ENCODE data around the gene THY1.

Gene THY1

DNA sequence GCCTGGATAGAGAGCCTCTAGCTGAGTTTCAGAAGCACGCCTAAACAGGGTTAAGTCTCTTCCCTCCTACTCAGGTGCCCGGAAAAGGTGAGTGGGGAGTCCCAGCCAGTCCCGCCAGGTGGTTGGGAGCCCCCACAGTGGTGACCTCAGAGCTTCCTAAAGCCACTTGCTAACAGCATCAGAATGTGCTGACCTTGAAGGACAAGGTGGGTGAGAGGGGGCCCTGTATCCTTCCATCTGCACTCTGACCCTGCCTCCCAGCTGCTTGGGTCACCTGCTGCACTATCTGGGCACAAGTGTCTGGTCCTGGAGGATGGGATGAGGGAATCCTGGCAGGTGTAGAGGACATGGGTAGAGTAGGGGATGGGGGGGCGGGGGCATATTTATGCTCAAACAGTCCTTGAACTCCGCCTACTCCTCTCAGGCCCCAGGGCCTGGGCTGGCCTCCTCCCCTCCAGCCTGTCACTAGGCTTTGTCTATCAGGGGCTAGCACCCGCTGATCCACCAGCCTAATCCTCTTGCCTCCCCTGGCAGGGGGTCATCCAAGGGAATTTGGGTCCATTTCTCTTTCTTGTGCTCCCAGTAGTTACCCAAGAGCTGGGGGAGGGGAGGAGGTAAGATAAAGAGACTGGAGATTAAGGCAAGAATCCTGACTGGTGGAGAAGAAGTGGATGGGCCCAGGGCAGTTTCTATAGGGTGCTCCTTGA lies 44.9 kb downstream of the THY1 start:
- intact Hi-C loops (cut with micrococcal nuclease), result no loop called here
- Mint-ChIP-seq H3K9me3 (no peaks in the 10 kb centered on the region), H3K27ac (no peak overlapping the region), H3K4me1 (ENCODE audit: low read depth) (no peaks in the 10 kb centered on the region), H3K4me3 (no peak overlapping the region), H3K36me3 (ENCODE audit: low read depth) (no peaks in the 10 kb centered on the region), H3K27me3 (peaks cover 23% of the 10 kb centered on the region)

DNA sequence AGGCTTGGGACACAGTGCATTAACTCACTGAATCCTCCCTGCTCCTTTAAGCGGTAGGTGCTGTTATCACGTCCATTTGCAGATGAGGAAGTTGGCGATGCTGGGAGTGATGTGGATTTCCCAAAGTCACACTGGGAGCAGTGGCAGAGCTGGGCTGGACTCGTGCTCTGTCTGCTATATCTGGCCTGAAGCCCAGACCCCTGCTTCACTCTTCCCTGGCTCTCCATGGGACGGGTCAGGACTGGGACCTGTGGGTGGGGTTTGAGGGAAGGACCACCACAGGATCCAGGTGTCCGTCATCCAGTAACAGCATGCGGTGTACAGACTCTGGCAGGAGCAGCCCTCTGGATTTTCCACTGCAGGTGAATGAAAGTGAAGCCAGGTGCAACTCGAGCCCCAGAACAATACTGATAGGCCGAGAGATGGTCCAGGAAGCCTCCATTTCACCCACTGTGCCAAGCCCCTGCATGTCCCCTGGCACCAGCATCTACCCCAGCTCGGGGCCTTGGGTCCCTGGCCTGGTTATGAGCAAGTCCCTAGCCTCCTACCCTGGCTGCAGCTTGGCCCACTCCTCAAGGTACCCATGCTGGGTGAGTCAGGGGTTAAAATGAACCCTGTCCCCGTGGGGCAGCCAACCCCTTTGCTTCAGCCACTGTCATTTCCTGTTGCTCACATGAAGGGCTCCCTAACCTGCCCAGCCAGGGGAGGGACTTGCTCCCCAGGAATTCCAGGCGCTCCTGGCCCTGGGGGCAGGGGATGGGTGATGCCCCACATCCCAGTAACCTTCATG lies 45.7 kb downstream of the THY1 start:
- no peaks in the 10 kb centered on the region for H3K4me1 Mint-ChIP-seq (ENCODE audit: low read depth)
- no peaks in the 10 kb centered on the region for H3K9me3 Mint-ChIP-seq
- no peak overlapping the region for H3K4me3 Mint-ChIP-seq
- H3K27ac Mint-ChIP-seq, result no peak overlapping the region
- peaks cover 23% of the 10 kb centered on the region for H3K27me3 Mint-ChIP-seq
- intact Hi-C loops (cut with micrococcal nuclease), result no loop called here
- no peaks in the 10 kb centered on the region for H3K36me3 Mint-ChIP-seq (ENCODE audit: low read depth)

DNA sequence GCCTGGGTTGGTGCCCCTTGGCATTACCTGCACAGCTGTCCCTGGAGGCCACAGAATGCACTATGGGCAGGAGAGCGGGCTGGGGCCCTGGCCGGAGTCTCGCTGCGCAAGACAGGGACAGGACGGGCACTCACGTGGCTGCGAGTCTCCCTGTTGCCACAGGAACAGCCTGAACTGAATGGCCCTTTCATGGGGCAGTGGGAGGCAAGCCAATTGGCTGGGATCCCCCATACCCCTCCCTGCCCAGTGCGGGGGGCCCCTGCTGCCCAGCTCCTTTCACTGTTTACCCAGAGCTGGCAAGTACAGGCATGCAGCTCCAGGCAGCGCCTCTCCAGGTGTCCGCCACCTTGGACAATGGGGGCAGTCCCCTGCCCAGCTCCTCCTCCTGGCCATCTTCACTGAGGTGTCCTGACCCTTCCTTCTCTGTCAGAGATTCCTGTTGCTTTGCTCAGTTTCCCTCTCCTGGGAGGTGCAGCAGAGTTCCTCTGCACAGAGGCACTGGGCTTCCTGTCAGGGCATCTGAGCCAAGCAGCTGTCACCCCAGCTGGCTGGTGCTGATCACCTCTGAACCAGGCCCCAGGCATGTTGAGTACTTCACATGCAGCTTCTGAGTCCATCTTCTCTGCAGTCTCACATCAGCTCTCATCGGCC lies 46.6 kb downstream of the THY1 start:
- H3K9me3 Mint-ChIP-seq, result no peaks in the 10 kb centered on the region
- intact Hi-C loops (cut with micrococcal nuclease), result no loop called here
- H3K36me3 Mint-ChIP-seq (ENCODE audit: low read depth), result no peaks in the 10 kb centered on the region
- no peak overlapping the region for H3K27ac Mint-ChIP-seq
- no peaks in the 10 kb centered on the region for H3K4me1 Mint-ChIP-seq (ENCODE audit: low read depth)
- no peak overlapping the region for H3K4me3 Mint-ChIP-seq
- H3K27me3 Mint-ChIP-seq, result peaks cover 20% of the 10 kb centered on the region

DNA sequence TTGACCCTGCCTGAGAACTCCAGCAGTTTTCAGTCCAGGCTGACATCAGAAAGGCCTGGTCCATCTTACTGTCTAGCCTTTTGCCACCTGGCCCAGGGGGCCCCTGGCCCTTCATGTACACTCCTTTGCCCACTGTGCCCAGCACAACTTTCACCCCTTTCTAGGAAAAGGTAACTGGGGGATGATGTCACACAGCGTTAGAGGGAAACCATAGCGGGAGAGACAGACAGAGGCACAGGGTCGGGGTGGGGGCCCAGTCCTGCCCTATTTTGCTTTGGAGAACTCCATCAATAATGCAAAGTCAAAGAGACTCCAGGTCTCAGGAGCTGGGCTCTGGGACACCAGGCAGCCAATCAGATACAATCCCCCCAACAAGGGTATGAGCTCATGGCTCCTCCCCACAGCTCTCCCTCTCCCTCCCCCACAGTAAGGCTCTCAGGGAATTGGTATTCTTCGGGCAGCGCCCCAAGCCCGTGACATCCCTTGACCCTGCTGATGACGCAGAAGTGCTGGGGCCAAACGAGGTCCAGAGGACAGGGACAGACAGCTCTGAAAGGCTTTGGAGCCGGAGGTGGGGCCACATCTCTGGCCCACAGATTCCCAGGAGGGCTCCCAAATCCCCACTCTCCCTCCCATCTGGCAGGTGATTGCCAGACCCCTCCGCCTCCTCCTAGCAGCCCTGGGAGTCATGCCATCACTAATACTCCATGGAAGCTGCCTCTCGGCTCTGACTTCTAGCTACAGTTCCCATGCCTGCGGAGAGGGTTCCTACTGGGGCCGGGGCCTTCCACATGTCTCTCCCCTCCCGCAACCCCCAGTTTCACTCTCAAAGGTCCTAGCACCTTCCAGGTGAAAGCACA lies 47.4 kb downstream of the THY1 start:
- Mint-ChIP-seq H3K9me3 (no peaks in the 10 kb centered on the region), H3K27ac (no peak overlapping the region), H3K36me3 (ENCODE audit: low read depth) (no peaks in the 10 kb centered on the region), H3K4me3 (no peak overlapping the region), H3K4me1 (ENCODE audit: low read depth) (no peaks in the 10 kb centered on the region), H3K27me3 (peaks cover 17% of the 10 kb centered on the region)
- intact Hi-C loops (cut with micrococcal nuclease), result no loop called here

DNA sequence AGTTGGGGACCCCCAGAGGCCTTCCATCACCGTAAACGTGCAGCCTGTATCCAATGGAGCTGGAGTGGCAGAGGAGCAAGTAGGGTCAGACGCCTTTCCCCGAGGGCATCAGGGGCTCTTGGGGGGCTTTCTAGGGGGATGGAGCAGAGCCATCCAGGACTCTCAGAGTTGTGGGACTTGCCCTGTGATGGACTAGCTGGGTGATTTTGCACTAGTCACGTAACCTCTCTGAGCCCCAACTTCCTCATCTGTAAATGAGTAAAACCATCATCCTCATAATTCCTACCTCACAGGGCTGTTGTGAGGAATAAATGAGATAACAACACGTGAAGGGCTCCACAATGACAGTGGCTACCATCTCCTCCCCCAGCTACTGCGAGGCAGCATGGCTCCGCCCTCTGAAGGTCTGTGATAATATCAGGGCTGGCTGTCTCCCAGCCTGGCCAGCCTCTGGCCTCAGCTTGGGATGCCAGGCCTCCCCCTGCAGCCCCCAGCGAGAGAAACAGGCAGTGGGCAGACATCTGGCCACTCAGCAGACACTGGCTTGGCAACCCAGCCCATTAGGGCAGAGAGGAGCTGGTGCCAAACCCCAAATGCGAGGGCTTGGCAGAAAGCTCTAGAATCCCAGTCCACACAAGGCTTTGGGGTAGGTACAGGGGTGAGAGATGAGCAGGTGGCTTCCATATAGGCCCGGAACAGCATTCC lies 48.2 kb downstream of the THY1 start:
- no peak overlapping the region for H3K4me3 Mint-ChIP-seq
- H3K4me1 Mint-ChIP-seq (ENCODE audit: low read depth), result no peaks in the 10 kb centered on the region
- no peak overlapping the region for H3K27ac Mint-ChIP-seq
- intact Hi-C loops (cut with micrococcal nuclease), result loop anchor here (1.0 kb wide), 1 partner anchor 18 kb away; no protein-coding TSS in a partner anchor
- H3K9me3 Mint-ChIP-seq, result no peaks in the 10 kb centered on the region
- no peaks in the 10 kb centered on the region for H3K36me3 Mint-ChIP-seq (ENCODE audit: low read depth)
- H3K27me3 Mint-ChIP-seq, result peaks cover 21% of the 10 kb centered on the region

DNA sequence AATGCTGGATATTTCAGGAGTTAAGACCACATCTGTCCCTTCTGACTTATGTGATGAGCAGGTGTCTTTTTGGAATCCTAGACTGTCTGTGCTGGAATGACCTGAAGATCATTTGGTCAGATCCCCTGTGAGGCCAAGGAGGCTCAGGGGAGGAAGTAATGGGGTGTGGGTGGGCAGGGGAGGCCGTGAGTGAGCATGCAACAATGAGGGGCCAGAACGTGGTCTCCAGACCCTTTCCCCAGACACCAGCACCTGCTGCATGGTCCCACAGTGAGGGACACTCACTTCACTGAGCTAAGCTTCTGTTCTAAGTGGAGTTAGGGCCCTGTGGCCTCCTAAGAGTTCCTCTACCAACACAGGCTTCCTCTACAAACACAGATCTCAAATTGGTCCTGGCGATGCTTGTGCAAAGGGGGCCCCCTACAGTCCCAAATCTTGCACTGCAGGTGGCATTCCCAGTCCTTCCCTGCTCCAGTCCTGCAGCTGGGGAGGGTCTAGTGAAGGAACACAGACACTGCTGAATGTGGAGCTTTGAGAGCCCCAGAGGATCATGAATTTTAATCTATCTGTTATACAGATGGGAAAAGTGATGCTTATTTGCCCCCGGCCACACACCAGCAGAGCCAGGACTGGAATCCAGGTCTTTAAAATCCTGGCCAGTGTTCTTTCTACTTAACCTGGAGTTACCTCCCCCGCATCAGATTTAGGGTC lies 48.9 kb downstream of the THY1 start:
- Mint-ChIP-seq H3K27me3 (peaks cover 23% of the 10 kb centered on the region), H3K4me3 (no peak overlapping the region), H3K9me3 (no peaks in the 10 kb centered on the region), H3K4me1 (ENCODE audit: low read depth) (no peaks in the 10 kb centered on the region), H3K27ac (no peak overlapping the region), H3K36me3 (ENCODE audit: low read depth) (no peaks in the 10 kb centered on the region)
- intact Hi-C loops (cut with micrococcal nuclease), result loop anchor here (1.0 kb wide), 1 partner anchor 18 kb away; no protein-coding TSS in a partner anchor

DNA sequence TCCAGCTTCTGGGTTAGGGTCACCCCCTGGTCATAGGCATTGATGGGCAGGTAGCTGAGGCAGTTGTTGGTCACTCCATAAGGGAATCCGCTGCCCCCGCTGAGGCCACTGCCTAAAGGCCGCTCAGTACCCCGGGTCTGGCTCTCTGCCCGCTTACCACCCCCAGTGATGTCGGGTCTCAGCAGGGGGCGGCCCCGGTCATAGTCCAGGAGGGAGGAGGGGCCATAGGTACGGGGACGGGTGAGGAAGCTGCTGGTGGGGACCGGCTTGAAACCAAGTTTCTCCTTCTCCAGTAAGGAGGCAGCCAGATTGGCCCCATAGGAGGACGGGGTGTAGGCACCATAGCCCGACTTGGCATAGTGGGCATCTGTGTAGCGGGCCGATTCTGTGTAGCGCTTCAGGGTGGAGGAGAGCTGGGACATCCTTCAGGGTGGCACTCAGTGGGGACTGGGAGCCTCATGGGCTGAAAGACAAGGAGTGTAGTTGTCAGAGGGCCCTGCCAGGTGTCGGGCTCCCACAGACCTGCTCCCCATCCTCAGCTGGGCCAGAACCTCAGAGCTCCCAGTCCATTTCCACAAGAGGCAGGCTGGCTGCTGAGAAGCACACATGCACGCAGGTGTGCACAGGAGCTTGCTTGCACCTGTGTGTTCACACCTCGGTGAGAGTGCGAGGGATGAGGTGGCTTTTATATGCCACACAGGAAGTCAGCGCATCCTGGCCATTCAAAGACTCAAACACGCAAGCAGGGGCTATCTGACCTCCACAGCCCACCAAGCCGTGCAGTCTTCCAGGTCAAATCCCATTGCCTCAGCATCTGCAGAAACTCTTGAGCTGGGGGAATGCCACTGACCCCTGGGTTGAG lies 49.7 kb downstream of the THY1 start:
- no peaks in the 10 kb centered on the region for H3K36me3 Mint-ChIP-seq (ENCODE audit: low read depth)
- intact Hi-C loops (cut with micrococcal nuclease), result no loop called here
- no peak overlapping the region for H3K4me3 Mint-ChIP-seq
- no peak overlapping the region for H3K27ac Mint-ChIP-seq
- H3K9me3 Mint-ChIP-seq, result no peaks in the 10 kb centered on the region
- no peaks in the 10 kb centered on the region for H3K4me1 Mint-ChIP-seq (ENCODE audit: low read depth)
- peaks cover 26% of the 10 kb centered on the region for H3K27me3 Mint-ChIP-seq

DNA sequence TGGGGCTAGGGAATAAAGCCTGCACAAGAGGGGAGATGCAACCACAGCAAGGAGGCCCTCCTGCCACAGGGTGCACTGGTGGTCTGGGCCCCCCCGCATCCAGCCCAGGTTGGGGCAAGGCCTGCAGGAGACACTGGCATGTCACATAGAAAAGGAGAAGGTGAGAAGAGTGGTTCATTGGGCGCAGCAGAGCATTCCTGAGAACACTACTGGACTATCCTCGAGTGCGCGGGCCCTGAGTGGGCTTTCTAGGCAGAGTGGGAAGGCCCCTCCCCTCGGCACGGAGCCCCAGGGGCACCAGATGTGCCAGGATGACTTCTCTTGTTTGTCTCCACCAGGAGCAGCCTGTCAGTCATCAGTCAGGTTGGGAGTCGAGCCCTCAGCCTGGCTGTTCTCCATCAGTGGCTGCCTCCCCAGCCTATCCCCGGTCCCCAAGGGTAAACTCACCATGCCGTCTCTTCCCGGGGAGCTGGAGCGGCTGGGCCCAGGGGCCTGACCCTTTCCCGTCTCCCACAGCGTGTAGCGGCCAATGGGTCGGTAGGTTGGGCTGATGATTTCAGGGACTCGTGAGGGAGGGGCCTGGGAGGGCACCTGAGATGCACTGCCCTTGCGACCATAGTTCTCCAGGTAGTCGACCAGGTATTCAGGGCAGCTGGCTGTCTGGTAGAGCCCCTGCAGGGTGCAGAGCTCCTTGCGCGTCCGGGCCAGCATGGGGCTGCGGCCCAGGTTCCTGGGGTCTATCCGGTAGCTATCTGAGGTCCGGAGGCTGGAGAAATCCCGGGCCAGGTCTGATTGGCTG lies 50.5 kb downstream of the THY1 start:
- Mint-ChIP-seq H3K27me3 (peaks cover 32% of the 10 kb centered on the region), H3K27ac (no peak overlapping the region)

DNA sequence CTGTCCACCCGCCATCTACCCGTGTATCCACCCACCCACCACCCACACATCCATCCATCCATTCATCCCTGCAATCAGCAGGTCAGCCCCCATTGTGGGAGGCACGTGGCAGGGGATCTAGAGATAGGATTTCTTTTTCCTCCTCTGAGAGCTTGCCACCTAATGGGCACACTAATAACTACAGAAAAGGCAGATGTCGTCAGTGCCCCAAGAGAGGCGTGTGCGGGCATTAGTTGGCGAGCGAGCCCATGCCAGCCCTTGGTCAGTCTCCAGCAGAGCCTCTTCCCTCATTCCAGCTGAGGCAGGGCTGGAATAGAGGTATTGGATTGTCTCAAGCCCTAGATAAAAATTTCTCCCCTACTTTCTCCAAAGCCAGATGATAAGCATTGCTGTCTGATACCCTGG lies 51.2 kb downstream of the THY1 start:
- intact Hi-C loops (cut with micrococcal nuclease), result no loop called here
- no peaks in the 10 kb centered on the region for H3K9me3 Mint-ChIP-seq
- H3K27ac Mint-ChIP-seq, result no peak overlapping the region

More for the DNA sequence above, 50.5 kb downstream of the THY1 start:
- Mint-ChIP-seq H3K9me3 (no peaks in the 10 kb centered on the region), H3K36me3 (ENCODE audit: low read depth) (no peaks in the 10 kb centered on the region), H3K4me3 (no peak overlapping the region), H3K4me1 (ENCODE audit: low read depth) (peaks cover 6% of the 10 kb centered on the region)
- intact Hi-C loops (cut with micrococcal nuclease), result no loop called here

DNA sequence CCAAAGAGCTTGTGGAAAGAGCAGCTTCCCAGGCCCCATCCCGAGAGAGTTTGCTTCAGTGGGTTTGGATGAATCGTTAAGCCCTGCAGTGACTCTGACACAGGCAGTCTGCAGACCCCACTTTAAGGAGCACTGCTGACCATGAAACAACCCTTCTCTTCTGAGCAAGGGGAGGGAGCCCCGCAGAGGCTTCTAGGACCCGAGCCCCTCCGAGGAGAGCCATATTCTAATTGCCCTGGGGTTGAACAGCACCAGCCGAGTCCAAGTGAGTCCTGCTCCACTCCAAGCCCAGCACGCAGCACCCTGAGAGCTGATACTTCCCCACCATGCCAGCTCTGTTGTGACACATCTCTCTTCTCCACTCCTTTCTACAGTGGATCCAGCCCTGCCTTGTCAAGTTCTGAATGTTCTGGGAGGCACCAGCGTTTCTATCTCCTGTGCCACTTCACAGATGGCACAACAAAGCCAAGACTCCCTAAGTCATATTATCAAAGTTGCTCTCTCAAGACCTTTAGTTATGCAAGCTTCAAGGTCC lies 51.8 kb downstream of the THY1 start:
- Mint-ChIP-seq H3K4me3 (no peak overlapping the region), H3K4me1 (ENCODE audit: low read depth) (peaks cover 6% of the 10 kb centered on the region), H3K27ac (no peak overlapping the region), H3K36me3 (ENCODE audit: low read depth) (no peaks in the 10 kb centered on the region), H3K9me3 (no peaks in the 10 kb centered on the region), H3K27me3 (peaks cover 40% of the 10 kb centered on the region)
- intact Hi-C loops (cut with micrococcal nuclease), result no loop called here

More for the DNA sequence above, 51.2 kb downstream of the THY1 start:
- Mint-ChIP-seq H3K27me3 (peaks cover 36% of the 10 kb centered on the region), H3K36me3 (ENCODE audit: low read depth) (no peaks in the 10 kb centered on the region), H3K4me3 (no peak overlapping the region), H3K4me1 (ENCODE audit: low read depth) (peaks cover 6% of the 10 kb centered on the region)

DNA sequence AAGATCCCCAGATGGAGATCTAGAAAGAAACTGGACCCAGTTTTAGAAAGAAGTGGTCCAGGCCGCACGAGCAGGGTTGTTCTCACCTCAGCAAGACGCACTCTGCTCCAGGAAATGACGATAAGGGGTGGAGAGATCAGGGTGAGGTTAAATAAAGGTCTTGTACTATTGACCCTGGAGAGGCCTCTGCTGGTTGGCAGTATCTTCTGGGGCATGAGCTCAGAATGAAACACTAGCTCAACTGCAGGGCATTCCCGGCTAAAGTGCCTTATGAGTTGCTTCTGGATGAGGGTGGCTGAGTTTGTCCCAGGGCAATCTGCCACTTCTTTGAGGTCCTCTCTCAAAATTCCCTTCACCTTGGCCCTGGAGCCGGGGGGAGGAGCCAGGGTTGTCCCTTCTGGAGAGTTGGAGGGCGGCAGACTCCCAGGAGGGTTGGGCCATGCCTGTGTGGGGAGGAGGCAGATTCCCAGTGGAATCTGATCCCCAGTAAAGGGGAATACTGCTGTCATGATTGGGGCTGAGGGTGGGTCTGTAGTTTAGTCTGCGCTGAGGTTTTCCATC lies 52.4 kb downstream of the THY1 start:
- Mint-ChIP-seq H3K36me3 (ENCODE audit: low read depth) (no peaks in the 10 kb centered on the region), H3K27ac (no peak overlapping the region), H3K4me1 (ENCODE audit: low read depth) (peaks cover 6% of the 10 kb centered on the region), H3K9me3 (no peaks in the 10 kb centered on the region), H3K27me3 (peaks cover 44% of the 10 kb centered on the region), H3K4me3 (no peak overlapping the region)
- intact Hi-C loops (cut with micrococcal nuclease), result no loop called here
